Measurements from ENCODE around the gene LMBR1.

GRCh38 chr7:156654511-156655234, 238.3 kb downstream of the LMBR1 start:
- no peak for TF ChIP-seq HNF4G (IDR thresholded peaks at IDR 0.05)
- TF ChIP-seq CTCF (IDR thresholded peaks at IDR 0.05; ENCODE audit: low read depth, low read length, missing input control) = no peak
- TF ChIP-seq SP1 (IDR thresholded peaks at IDR 0.05) = no peak
- no peak for TF ChIP-seq GABPA (IDR thresholded peaks at IDR 0.05 in 1 of 2, conservative IDR thresholded peaks at IDR 0.05 in 1 of 2)
- TF ChIP-seq RAD21 (IDR thresholded peaks at IDR 0.05) = no peak
- no peak for TF ChIP-seq ATF3 (IDR thresholded peaks at IDR 0.05)
- TF ChIP-seq REST (IDR thresholded peaks at IDR 0.05) = no peak
- TF ChIP-seq YY1 (IDR thresholded peaks at IDR 0.05) = no peak
- no peak for TF ChIP-seq MAX (IDR thresholded peaks at IDR 0.05)
